Activated T-cell treated with anti-CD3 and anti-CD28 coated beads, Interleukin-2, amount 50 U/mL, for 4 hours (primary cell): ENCODE measurements around the gene PYGB. TPM values are rescaled to one million over a fixed set of nuclear protein-coding genes. Genes with fewer than 3 reads are reported as not detected.
A peak's percentile ranks its signal among the peaks of the same experiment; 100 is the strongest.
"Not testable (repeated sequence)": the region's sequence is repeated elsewhere in the genome, so short reads cannot be mapped to it uniquely, and the experiment has no call there.

Source experiments
- ATAC-seq, 2 donors: fragments of 200-7000 bp; cut with Tn5 transposase; one replicate each; pipeline ENCODE4 v1.10.0; 2021
- DNase-seq: peaks from one replicate; pipeline ENCODE4 v3.0.0-alpha.2; 2020
- H3K27me3 Mint-ChIP-seq: one replicate; pipeline ENCODE4 v1.8.0; 2021; ENCODE audit warnings: low read depth, mixed read lengths
- H3K36me3 Mint-ChIP-seq: one replicate; pipeline ENCODE4 v1.8.0; 2022; ENCODE audit warnings: mixed read lengths; ENCODE audit not compliant: insufficient read depth
- H3K4me1 Mint-ChIP-seq: one replicate; pipeline ENCODE4 v1.8.0; 2021; ENCODE audit warnings: low read depth, mixed read lengths
- H3K4me3 Mint-ChIP-seq: one replicate; pipeline ENCODE4 v1.8.0; 2021; ENCODE audit warnings: mild to moderate bottlenecking, moderate library complexity, mixed read lengths
- H3K9me3 Mint-ChIP-seq: one replicate; pipeline ENCODE4 v1.8.0; 2021; ENCODE audit warnings: mixed read lengths
- total RNA-seq, 3 donors: library from RNA; stranded (reverse); gene quantifications; one replicate each; pipeline ENCODE4 v1.2.1, GENCODE V29; 2021

Gene PYGB
- total RNA-seq, 3 donors from 2014 or later = 32.5 to 37.6 (median 34.6) TPM

DNA sequence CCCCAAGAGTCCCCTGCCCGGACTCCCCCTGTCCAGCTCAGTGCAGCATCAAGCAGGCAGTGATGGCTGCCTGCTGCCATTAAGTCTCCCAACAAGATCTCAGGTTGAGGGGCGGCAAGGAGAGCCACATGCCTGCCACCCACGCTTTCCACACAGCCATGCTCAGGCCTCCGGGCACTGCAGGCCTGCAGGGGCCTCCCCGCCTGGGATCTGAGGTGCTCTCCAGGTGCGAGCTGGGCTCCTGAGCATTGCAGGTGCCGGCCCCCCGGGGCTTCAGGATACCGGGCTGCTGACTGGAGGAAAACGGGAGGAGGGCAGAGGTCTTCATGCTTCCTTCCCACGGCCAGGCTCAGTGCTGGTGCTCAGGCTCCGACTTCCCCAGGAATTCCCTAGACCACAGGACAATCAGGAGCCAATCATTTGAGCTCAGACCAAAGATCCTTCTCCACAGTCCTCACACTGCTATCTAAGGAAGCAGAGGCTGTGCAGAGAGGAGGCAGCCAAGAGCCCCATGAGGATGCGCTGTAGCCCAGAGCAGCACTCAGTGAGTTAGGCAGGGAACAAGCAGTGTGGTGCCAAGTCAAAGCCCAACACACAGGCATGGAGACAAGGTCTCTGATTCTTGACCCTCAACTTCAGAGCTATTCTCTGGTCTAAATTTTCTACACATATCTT, 52.7 kb downstream of the PYGB start:
- ATAC-seq = no peak
- no peaks in the 10 kb centered on the region for H3K9me3 Mint-ChIP-seq

DNA sequence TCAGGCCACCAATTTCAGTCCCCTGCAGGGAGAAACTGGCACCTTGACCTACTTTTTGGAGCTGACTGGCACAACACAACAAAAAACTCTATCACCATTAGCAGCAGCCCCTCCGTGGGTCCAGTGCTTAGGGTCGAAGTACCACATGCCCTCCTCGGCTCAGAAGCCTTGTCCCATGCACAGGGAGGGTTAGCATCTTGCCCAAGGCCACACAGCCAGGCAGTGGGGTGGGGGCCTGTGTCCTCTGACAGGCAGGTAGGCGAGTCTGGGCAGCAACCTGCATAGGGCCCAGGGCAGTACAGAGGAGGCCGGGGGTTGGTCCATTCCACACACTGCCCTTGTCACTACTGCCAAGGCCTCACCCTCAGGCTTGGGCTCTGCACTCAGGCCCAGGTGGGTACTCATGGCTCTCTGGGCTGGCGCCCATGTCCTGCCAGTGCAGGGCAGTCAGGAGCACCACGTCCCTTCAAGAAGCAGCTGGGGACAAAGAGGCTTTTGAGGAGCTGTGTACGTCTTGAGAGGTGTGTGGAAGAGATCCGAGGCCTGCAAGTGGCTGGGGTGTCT, 53.6 kb downstream of the PYGB start:
- no peaks in the 10 kb centered on the region for H3K9me3 Mint-ChIP-seq
- no peak for ATAC-seq
- H3K27me3 Mint-ChIP-seq = no peaks in the 10 kb centered on the region
- no peaks in the 10 kb centered on the region for H3K36me3 Mint-ChIP-seq
- no peak for DNase-seq
- no peaks in the 10 kb centered on the region for H3K4me1 Mint-ChIP-seq
- no peak overlapping the region for H3K4me3 Mint-ChIP-seq

More for the DNA sequence above, 52.7 kb downstream of the PYGB start:
- Mint-ChIP-seq H3K4me3 (no peak overlapping the region), H3K27me3 (no peaks in the 10 kb centered on the region), H3K36me3 (no peaks in the 10 kb centered on the region), H3K4me1 (no peaks in the 10 kb centered on the region)
- DNase-seq = no peak

DNA sequence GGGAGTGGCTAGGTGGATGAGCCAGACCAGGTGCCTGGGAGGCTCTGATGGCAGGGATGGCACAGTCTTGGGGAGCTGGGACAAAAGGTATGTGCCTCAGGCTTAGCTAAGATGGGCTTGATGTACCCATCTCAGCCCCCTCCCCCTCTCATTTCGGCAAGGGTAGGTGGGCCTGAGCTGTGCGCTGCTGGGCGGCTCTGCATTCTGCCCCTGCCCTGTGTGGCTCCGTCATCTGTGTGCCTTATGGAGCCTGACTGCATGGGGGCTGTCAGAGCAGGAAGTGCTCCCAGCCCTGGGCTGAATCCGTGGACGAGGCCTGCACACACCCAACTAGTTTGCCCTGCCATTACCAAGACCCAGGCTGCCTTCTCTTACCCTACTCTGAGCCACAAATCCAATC, 54.7 kb downstream of the PYGB start:
- H3K4me3 Mint-ChIP-seq = no peak overlapping the region
- ATAC-seq (no peak), DNase-seq (no peak)
- H3K27me3 Mint-ChIP-seq = no peaks in the 10 kb centered on the region
- peaks cover 2% of the 10 kb centered on the region for H3K36me3 Mint-ChIP-seq
- H3K9me3 Mint-ChIP-seq = no peaks in the 10 kb centered on the region
- H3K4me1 Mint-ChIP-seq = no peaks in the 10 kb centered on the region

DNA sequence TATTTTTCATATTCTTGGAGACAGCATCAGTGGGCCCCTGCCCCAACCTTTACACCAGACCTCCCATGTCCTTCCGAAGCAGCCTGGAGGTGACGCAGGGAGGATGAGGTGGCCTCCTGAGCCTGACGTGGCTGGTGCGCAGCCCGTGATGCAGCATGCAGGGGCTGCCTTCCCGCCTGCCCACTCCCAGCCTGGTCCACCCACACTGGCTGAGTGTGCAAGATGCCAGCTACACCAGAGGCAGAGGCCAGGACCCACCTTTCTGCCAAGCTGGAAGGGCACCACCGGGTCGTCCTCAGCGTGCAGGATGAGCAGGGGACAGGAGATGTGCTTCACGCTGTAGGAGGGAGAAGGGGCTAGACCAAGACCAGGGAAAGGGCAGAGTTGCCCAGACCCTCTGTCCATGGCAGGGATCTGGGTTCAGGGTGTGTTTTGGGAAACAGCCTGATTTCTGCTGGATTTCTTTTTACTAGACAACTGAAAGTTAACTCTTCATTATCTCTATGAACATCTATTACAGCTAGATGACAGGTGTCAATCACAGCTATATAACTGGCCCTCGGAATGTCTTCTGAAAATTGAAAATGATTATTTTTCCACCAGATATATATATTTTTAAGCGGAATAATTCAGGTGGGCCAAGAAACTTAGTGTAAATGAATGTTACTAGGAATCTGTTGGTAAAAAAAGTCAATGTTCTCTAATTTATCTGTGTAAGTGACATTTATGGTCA, 55.6 kb downstream of the PYGB start:
- DNase-seq (no peak), ATAC-seq (no peak)
- no peaks in the 10 kb centered on the region for H3K4me1 Mint-ChIP-seq
- no peak overlapping the region for H3K4me3 Mint-ChIP-seq
- no peaks in the 10 kb centered on the region for H3K27me3 Mint-ChIP-seq
- H3K36me3 Mint-ChIP-seq = peaks cover 4% of the 10 kb centered on the region
- H3K9me3 Mint-ChIP-seq = no peaks in the 10 kb centered on the region

DNA sequence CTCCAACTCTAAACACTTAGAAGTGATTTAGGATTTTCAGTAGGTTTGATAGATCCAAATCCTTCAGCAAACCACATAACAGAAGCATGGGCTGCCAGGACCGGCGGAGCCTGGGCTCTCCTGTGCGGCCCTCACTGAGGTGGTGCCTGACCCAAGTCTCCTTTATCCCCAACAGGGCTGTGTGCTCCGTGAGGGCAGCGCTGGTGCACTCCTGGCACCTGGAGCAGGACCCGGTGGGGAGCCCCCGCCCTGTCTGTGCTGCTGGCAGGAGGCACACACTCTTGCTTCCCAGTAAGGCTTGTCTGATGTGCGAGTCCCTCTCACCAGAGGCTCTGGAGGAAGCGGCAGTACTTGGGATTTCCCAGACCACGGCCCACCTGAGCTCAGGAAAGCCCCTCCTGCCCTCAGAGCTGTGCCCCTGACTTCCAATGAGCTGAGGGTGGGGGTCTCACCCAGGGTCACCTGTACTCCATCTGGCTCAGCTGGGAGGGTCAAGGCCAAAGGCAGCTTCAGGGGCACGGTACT, 56.2 kb downstream of the PYGB start:
- H3K4me1 Mint-ChIP-seq = peaks cover under 1% of the 10 kb centered on the region
- DNase-seq = no peak
- H3K4me3 Mint-ChIP-seq = no peak overlapping the region
- H3K27me3 Mint-ChIP-seq = no peaks in the 10 kb centered on the region
- peaks cover 4% of the 10 kb centered on the region for H3K36me3 Mint-ChIP-seq
- ATAC-seq = no peak
- no peaks in the 10 kb centered on the region for H3K9me3 Mint-ChIP-seq

DNA sequence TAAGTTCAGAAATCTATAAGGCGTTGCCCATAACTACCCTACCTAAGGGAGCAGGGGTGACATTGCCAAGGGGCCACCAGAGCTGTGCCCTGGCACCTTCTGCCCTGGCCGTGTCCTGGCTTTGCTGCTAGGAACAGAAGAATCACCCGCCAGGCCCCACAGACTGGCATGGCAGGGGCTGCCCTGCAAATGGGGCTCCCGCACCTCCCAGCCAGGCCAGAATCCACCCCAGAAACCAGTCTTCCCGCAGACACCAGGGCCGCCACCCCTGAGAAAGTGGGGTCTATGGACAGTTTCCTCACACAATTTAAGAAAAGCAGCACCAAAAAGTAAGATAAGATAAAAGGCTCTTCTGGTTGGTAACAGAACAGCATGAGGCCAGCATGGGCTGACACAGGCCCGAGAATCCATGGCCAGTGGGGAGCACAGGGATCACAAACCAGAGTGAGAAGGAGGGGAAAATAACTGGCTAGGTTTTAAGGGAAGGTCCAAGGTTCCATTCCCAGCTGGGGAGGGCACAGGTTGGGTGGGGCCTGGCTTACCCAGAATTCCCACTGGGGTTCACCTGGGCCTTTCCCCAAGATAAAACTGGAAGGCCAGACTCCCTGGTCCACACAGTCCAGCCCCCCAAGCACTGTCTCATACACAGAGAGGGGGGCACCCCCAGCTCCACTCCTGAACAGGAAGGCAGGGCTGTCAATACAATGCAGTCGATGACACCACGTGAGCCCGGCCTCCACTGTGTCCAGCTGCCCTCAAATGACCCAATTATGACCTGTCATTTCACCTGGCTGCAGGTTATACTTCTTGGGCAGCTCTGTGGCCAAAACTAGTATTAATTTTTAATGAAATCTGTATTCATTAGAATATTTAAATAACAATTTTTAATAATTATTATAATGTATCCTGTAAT, 59.4 kb downstream of the PYGB start:
- Mint-ChIP-seq H3K4me1 (peaks cover 27% of the 10 kb centered on the region), H3K27me3 (no peaks in the 10 kb centered on the region), H3K9me3 (no peaks in the 10 kb centered on the region), H3K4me3 (no peak overlapping the region), H3K36me3 (peaks cover 7% of the 10 kb centered on the region)
- DNase-seq (no peak), ATAC-seq (no peak)

DNA sequence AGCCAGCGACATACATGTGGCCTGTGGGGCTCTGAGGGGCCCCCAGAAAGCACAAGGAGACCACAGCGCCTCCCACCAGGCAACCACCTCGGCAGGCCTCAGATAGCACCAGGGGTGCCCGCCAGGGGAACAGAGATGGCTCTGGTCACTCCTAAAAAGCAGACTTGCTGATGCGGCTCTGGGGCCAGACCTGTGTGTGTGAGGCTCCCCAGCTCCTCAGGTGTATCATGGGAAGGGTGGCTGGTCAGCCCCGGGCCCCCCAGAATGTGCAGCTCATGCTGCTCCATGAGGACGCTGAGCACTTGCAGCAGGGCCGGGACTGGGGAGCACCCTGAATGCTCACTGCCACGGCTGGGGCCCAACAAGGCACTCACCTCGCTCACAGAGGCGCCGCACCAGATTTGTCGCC, 60.2 kb downstream of the PYGB start:
- no peak overlapping the region for H3K4me3 Mint-ChIP-seq
- no peak for ATAC-seq
- no peaks in the 10 kb centered on the region for H3K9me3 Mint-ChIP-seq
- H3K36me3 Mint-ChIP-seq = peaks cover 7% of the 10 kb centered on the region
- DNase-seq = no peak
- H3K4me1 Mint-ChIP-seq = peaks cover 27% of the 10 kb centered on the region
- H3K27me3 Mint-ChIP-seq = no peaks in the 10 kb centered on the region

DNA sequence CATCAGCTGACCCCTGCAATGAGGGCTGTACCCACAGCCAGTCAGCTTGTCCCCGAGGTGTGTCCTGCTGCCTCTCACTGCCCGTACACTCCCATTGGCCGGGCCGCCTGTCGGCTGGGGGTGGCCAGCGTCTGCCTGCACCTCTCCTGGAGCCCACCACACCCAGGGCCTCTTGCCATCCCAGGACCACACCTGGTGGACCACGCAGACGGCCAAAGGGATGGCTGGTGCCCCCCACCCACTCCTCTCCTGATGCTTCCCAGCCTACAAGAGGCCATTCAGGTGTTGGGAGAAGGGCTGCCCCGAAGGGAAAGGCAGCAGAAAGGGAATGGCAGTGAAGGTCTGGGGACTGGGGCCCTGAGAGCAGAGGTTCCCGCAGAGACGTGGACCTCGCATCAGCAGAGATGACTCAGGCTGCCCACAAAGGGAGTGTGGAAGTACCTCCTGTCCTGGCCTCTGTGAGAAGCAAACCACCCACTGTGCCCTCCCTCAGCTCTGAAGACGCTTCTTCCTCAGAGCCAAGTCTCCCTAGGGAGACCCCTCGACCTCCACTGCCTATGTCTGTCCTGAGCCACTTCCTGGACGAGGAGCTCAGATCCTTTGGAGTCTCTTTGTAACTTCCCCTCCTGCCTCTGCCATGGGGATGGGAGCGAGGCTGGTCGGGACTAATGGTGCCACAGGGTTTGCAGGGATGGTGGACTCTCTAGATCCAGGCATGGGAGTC, 60.9 kb downstream of the PYGB start:
- H3K36me3 Mint-ChIP-seq = peaks cover 7% of the 10 kb centered on the region
- ATAC-seq = no peak
- H3K9me3 Mint-ChIP-seq = no peaks in the 10 kb centered on the region
- peaks cover 27% of the 10 kb centered on the region for H3K4me1 Mint-ChIP-seq
- no peak for DNase-seq
- H3K27me3 Mint-ChIP-seq = no peaks in the 10 kb centered on the region
- H3K4me3 Mint-ChIP-seq = no peak overlapping the region

DNA sequence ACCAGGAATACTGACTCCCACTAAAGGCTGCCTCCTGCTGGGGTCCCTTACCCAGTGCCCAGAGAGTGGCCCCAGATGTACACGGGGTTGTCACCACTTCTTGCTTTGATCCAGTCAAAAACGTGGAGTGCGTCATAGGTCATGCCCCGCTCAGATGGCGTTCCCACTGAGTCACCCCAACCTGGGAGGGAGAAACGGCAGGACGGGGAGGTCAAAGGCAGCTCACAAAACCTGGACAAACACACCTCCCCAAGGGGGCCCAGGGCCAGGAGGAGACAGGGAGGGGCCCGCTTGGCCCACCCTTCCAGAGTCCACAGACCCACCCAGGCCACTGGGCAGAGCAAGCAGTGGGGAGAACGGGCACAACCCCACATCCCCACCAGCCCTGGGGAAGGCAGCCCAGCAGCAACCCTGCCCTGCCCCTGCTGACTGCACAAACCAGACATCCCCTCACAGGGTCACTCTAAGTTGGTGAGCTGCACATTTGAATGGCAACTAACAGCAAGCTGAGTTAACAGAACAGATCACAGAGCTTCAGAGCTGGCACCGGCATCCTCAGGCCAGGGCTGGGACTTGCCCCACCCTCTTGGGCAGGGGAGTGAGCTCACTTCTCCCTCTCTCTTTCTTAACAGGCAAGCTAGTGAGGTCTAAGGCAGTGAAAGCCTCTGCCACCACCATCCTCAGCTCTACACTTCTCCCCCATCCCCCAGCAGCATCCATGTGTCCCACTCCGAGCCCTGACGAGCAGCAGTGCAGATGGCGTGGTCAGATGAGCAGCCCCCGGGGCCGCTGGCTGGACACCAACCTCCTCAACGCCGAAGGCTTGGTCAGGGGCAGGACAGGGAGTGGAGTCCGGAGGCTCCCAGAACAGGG, 61.7 kb downstream of the PYGB start:
- H3K4me3 Mint-ChIP-seq = no peak overlapping the region
- H3K9me3 Mint-ChIP-seq = no peaks in the 10 kb centered on the region
- peaks cover 27% of the 10 kb centered on the region for H3K4me1 Mint-ChIP-seq
- no peak for DNase-seq
- H3K27me3 Mint-ChIP-seq = no peaks in the 10 kb centered on the region
- ATAC-seq = no peak
- peaks cover 7% of the 10 kb centered on the region for H3K36me3 Mint-ChIP-seq

DNA sequence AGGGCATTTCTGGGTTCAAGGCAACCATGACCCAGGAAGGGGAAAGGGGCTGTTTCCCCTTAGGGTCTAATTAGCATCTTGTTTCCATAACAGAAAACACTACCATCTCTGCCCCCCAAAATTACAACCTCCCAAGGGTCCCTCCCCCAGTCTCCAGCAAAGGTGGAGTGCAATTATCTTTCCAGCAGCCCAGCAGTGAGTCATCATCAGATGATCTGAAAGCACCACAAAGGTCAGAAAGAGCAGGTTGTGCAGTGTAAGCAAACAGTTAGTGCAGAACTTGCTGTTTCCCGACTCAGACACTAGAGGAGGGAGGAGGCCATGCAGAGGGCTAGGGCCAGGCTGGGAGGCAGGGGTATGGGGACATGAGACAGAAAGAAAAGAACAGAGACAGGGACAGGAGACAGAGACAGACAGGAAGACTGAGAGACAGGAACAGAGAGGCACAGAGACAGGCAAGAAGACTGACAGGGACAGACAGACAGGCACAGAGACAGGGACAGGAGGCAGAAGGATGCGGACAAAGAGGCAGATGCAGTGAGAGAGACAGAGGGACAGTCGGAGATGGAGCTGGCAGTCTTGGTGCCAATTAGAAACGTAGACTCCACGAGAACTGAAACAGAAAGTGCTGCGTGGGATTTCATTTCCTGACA, 62.5 kb downstream of the PYGB start:
- DNase-seq (peak; percentile 31), ATAC-seq (peak; percentile 89)
- Mint-ChIP-seq H3K4me1 (peaks cover 29% of the 10 kb centered on the region), H3K27me3 (no peaks in the 10 kb centered on the region), H3K4me3 (peak overlapping the region; percentile 61), H3K36me3 (peaks cover 7% of the 10 kb centered on the region), H3K9me3 (no peaks in the 10 kb centered on the region)

DNA sequence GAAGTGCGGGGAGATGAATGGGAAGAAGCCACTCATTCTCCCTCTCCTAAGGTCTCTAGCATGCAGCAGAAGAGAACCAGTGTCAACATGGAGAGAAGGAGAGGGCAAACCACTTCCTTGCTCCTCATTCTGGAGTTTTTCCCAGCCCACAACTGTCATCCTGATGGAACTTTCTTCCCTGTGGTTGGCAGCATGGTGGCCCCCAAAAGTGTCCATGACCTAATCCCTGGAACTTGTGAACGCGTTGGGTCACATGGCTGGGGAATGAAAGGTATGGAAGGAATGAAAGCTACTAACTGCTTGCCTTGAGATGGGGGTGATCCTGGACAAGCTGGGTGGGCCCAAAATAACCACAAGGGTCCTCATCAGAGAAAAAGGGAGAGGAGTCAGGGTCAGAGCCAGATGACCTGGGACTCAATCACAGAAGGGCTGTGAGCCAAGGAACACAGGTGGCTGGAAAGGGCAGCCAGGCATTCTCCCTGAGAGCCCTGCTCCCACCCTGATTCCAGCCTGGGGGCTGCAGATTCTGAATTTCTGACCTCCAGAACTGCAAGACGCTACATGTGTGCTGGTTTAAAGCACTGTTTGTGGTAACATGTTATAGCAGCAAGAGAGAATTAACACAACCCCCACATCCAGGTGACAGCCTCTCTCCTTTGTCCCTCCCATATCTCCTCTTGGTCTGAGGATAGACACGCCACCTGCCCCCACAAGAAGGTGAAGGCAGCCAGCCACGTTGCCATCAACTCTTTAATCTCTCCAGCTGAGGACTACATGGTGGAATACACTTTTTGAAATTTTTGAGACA, 63.2 kb downstream of the PYGB start:
- DNase-seq (no peak), ATAC-seq (no peak)
- H3K36me3 Mint-ChIP-seq = peaks cover 10% of the 10 kb centered on the region
- H3K9me3 Mint-ChIP-seq = no peaks in the 10 kb centered on the region
- H3K27me3 Mint-ChIP-seq = no peaks in the 10 kb centered on the region
- peak overlapping the region; percentile 61 for H3K4me3 Mint-ChIP-seq
- peaks cover 29% of the 10 kb centered on the region for H3K4me1 Mint-ChIP-seq

DNA sequence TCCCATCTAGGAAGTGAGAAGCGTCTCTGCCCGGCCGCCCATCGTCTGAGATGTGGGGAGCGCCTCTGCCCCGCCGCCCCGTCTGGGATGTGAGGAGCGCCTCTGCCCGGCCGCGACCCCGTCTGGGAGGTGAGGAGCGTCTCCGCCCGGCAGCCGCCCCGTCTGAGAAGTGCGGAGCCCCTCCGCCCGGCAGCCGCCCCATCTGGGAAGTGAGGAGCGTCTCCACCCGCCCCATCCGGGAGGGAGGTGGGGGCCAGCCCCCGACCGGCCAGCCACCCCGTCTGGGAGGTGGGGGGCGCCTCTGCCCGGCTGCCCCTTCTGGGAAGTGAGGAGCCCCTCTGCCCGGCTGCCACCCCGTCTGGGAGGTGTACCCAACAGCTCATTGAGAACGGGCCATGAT, 64.8 kb downstream of the PYGB start:
- not testable (repeated sequence) for H3K4me3 Mint-ChIP-seq, H3K36me3 Mint-ChIP-seq, DNase-seq, H3K9me3 Mint-ChIP-seq, H3K27me3 Mint-ChIP-seq, ATAC-seq
- H3K4me1 Mint-ChIP-seq = peaks cover 29% of the 10 kb centered on the region
